ENCODE data around the gene TMEM39A.

TMEM39A gene

DNA sequence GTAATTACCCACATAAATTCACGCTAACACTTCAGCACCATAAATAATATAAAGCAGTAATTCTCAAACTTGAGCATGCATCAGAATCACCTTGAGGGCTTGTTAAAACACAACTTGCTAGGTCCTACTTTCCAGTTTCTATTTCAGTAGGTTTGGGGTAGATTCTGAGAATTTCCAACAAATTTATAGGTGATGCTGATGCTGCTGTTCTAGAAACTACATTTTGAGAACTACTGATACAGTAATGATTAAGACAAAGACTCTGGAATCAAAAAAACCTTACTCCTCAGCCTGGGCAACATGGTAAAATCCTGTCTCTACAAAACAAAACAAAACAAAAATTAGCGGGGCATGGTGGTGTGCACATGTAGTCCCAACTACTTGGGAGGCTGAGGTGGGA lies 18.8 kb downstream of the TMEM39A start:
- no peak for FAIRE-seq

DNA sequence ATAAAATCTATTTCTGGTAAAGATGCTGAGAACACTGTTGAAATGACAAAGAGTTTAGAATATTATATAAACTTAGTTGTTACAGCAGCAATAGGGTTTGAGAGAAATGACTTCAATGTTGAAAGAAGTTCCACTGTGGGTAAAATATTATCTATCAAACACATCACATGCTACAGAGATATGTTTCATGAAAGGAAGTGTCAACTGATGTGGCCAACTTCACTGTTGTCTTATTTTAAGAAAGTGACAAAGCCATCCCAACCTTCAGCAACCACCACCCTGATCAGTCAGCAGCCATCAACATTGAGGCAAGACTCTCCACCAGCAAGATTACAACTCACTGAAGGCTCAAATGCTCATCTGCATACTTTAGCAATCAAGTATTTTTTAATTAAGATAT lies 20.2 kb downstream of the TMEM39A start:
- no peak for FAIRE-seq

DNA sequence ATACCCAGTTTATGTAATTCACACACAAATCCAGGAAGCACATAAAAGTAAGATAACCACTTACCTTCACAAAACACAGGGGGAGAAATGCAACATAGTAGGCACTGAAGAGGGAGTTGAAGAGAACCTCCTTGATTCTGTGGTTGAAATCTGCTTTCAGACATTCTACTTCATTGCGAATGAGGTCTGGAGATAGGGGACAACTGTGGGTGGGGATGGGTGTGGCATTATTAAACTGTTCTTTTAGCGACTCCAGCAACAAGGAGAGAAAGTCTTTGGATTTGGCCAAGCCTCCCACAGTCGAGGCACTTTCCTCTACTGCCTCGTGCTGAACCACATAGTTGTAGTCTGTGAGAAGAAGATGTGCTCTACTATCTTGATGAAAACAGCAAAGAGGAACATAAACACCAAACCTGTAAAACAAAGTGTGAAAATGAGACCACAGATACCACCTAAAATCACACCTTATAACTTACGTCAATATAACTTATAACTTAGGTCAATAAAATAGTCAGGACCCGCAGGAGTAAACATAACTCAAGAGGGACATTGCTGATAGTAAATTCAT lies 25.6 kb downstream of the TMEM39A start:
- FAIRE-seq: no peak

DNA sequence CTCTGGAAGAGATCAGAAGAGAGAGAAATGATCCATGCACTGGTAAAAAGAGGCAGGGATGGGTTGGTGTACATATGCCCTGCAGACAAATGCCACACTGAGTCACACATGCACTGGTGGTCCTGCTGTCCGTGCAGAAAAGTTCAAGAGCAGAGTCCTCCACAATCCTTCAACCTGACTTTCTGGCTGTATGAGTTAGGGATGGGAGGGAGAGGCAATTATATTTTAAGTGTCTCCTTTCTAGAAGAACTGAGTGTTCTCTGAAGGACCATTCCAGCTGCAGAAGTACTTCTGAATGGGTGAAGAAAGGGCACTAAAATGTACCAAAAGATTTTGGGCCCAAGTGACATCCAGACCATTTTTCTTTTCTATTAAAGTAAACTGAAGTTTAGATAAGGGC lies 26.4 kb downstream of the TMEM39A start:
- no peak for FAIRE-seq

DNA sequence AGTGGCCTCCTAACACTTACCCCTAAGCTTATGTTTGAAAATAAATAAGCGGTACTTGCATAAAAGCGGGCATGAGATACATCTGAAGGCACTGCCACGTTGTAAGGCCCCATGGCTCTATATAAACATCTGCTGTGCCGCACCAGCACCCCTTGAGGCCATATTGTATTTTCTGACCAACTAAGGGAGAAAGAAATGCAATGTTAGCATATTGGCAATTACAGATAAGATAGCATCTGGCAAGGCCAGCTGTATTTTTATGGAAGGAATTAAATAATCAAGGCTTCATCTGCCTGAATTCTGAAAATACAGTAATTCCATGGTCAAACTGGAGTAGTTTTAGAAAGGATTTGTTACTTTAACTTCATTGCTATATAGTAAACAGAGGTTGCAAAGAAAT lies 28.7 kb downstream of the TMEM39A start:
- FAIRE-seq: no peak

DNA sequence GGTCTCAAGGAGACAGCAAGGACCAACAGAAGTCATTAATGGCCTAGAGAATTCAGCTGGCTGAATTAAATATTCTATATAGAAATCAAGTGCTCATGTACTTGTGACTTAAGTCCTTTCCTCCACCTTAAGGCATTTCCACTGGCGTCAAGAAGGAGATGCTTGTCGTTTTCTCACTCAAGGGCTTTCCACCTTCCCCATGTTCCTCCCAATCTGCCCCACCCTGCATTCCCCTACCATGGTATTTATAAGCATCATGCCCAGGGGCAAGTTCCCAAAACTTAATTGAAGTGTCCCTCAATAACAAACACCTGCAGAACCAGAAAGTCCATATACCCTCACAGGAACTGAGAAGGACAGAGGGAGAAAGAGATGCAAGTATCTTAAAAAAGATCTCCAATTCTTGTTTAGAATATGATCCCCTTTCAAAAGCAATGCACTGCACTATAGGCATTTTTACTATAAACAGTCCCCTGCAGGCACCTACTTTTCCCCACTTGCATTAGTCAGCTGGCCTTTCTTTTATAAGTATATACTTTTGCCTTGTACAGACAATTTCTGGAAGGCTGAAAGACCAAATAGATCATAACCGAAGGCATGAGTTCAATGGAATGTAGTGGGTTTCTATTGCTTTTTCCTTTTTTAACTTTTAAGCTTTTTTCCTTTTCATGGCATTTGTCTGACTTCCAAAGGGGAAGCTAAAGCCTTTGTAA lies 29.6 kb downstream of the TMEM39A start:
- FAIRE-seq: no peak

DNA sequence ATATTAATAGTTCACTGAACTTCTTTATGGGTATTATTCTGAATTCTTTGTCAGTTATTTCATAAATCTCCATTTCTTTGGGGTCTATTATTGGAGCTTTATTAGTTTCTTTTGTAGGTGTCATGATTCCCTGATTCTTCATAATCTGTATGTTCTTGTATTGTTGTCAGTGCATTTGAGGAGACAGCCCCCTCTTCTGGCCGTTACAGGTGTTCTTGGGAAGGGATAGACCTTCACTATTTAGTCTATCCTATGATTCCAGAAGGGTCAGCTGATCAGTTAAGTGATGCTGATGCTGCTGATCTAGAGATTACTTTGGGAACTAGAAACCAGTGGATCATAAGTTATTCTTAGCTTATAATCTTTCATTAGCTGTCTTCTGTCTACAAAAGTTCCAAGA lies 34.9 kb downstream of the TMEM39A start:
- FAIRE-seq: no peak

DNA sequence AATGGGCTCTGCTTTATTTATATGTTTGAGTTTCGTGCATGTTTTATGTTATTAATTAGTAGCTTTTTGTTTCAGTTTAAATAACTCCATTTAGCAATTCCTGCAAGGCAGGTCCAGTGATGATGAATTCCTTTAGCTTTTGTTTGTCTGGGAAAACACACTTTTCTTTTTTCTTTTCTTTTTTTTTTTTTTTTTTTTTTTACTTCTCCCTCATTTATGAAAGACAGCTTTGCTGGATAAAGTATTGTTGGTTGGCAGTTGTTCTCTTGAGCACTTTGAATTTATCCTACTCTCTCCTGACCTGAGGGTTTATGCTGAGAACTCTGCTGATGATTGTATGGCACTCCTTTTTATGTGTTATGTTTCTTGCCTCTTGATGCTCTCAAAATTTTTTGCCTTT lies 35.7 kb downstream of the TMEM39A start:
- no peak for FAIRE-seq

DNA sequence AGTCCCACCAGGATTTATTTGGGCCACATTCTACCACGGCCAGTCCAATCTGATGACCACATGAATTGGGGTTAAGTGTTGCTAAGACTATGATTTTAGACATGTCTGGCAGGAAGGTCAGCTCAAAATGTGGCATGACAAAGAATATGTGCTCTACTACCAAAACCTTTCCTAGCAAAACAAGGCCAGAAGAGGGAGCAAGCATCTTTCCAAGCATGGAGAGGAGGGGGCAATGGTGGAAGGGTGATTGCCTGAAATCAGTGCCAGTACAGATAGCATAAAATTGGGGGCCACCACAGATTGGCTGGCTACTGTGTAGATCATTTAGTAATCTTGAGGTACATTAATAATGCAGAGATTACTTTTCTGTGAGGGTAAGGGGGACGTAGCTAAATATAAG lies 43.2 kb downstream of the TMEM39A start:
- FAIRE-seq: no peak

DNA sequence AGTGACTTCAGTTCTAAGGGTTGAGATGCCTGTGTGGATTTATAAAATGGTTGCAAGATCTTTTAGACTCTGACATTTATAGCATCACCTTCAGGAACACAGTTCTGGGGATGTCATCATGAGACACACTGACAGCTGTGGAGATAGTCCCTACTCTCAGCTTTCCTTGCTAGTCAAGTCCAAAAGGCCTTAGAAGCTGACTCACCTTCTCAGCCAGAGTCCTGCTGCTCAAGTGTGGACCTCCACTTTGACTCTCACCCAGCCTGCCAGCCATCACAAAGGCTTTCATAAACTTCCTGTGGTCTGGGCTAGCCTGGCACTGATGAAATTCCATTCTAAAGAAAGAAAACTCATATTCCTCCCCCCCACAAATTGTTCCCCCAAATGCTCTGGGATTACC lies 44.8 kb downstream of the TMEM39A start:
- FAIRE-seq: no peak

DNA sequence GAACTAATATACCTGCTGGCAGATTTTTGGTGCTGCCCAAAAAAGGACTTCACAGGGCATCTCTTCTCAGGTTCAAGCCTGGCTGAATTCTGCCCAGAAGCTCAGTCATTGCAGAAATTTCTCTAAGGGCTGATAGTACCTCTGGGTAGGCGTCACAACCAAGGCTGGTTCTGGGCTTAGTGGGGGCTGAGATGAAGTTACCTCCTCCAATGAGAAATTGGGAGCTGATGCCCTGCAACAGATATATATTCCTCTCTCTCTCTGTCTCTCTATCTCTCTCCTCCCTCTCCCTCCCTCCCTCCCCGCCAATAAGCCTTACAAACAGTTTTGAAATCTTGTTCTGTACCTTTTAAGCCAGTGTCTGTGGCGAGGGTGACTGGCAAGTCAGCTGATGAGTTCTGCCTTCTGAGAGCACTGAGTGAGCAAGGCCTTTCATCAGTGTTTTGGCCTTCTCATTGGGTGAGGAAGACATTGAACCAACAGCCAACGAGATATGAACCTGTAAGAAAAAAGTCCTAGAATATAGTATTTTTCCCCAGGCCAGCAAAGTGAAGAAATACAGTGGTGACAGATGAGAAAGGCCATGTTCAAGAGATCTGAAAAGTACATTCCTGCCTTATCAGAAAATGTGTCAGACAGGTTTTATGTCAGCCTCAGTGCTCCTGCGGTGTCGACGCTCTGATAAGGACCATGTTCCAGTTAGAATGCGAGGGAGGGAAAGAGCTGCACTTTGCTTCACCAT lies 45.5 kb downstream of the TMEM39A start:
- FAIRE-seq: no peak

DNA sequence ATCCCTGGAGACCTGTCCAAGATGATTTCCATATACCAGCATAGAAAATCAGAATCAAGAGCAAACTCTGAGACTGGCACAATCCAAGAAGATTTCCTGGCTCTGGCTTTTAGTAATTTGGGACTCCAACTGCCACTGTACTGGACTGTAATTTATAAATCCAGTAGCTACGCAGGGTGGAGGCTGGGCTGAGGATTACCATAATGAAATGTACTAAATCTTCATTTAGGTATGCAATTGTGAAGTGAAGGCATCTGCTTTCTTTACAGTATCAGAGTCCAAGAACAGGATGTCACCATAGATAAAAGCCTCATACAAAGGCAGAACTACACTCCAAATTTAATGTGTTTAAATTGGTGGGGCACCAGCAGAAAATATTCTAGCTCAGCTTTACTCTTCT lies 46.5 kb downstream of the TMEM39A start:
- no peak for FAIRE-seq

DNA sequence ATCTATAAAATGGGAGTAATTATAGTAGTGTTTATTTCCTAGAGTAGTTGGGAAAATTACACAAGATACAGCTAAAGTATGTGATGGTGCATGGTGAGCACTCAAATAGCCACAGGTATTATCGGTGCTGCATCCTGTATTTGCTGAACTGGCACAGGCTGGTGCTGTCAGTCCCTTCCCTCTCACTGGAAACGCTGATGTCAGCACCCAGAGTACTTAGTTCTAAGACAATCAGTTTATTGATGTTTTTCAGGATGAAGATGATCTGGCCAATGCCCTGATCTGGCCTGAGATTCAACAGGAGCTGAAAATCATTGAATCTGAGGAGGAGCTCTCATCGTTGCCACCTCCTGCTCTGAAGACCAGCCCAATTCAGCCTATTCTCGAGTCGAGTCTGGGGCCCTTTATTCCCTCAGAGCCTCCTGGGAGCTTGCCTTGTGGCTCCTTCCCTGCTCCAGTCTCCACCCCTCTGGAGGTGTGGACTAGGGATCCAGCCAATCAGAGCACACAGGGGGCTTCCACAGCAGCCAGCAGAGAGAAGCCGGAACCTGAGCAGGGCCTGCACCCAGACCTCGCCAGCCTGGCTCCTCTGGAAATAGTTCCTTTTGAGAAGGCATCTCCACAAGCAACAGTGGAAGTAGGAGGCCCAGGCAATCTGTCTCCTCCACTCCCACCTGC lies 49.7 kb downstream of the TMEM39A start:
- no peak for FAIRE-seq

DNA sequence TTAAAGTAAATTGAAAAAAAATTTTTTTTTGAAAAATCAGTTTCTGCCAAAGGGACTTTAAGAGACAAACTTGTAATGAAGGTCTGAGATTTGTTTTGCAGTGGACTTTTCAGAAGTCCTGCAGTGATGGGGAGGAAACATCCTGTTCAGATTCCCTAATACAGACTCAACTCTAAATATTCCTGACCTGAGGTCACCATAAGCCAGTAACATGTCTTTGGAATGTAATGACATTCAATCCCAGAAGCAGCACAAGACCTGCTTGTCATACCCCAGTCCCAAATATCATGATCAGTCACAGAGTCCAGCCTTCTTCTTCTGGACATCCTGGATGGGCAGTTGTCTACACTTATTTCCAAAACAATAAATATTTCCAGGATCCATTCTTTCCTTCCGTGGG lies 53.6 kb downstream of the TMEM39A start:
- FAIRE-seq: no peak

DNA sequence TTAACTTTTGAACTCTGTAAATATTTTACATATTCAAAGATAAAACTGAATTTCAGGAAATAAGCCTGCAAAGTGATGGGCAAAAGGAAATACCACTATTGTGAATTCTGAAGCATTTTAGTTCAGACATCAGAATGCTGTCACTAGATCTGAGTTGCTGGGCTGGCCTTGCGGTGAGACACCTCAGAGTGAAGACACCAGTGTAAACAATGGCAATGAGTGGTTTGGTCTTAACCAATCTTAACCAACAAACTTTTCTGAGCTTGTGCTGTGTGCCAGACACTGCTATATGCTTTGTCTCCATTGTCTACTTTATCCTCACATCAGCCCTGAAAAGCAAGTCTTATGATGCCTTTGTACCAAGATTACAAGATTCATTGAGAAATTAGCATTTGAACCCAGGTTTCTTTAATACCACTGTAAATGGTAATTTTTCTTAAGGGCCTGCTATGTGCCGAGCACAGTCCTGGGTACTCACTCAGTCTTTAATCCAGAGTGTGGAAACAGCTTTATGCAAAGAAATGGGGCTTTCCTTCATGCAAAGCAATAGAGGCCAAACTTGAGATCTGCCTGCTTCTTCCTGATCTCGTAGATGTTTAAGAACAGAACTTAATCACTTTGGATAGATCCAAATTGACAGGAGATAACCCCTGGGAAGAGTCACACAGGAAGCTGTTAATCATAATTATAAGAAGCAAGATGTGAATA lies 55.0 kb downstream of the TMEM39A start:
- no peak for FAIRE-seq

DNA sequence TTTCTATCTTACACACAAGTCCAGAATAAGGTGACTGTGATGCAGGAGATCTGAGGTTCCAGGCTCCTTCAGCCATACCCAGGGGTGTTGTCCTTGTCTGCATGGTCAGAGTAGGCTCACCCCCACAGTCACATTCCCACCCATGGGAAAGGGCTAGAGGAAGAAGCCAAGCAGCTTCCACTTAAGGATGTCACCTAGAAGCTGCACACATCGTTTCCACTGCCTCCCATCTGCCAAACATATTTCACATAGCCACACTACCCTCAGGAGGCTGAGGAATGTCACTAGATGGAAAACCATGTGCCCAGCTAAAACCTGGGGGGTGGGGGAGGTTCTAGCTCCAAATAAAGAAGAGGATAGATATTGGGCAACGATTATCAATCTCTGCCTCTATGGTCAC lies 58.1 kb downstream of the TMEM39A start:
- FAIRE-seq: no peak

DNA sequence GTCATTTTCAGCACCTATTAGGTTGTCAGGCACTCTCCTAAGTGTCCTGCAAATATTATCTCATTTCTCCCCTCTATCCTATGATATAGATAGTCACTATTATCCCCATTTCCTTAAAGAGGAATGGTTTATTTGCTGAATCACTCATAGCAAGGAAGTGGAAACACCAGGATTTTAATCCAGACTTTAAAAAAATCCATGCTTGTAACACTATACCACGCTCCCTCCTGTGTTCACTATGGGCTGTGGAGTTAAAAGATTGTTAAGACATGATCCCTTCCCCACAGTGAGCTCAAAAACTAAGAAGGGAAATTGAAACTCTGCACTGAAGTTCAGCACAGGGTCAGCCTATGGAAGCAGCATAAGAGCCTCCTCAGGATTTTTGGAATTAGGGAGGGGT lies 60.2 kb downstream of the TMEM39A start:
- FAIRE-seq: no peak

DNA sequence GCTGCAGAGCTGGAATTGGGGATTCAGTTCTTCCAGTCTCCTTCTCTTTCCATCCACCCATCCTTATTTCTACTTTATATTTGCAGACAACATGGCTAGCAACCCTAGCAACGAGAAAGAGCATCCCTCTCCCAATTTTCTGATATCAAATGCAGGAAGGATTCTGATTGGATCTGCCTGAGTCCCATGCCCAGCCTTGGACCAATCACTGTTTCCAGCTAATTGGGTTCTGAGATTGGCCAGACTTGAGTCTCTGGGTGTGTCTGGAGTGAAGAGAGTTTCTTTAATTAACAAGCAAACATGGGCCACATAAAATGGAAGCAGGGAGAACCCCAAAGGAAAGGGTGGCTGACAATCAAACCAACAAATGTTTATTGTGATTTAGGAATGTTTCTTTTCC lies 60.6 kb downstream of the TMEM39A start:
- FAIRE-seq: no peak

DNA sequence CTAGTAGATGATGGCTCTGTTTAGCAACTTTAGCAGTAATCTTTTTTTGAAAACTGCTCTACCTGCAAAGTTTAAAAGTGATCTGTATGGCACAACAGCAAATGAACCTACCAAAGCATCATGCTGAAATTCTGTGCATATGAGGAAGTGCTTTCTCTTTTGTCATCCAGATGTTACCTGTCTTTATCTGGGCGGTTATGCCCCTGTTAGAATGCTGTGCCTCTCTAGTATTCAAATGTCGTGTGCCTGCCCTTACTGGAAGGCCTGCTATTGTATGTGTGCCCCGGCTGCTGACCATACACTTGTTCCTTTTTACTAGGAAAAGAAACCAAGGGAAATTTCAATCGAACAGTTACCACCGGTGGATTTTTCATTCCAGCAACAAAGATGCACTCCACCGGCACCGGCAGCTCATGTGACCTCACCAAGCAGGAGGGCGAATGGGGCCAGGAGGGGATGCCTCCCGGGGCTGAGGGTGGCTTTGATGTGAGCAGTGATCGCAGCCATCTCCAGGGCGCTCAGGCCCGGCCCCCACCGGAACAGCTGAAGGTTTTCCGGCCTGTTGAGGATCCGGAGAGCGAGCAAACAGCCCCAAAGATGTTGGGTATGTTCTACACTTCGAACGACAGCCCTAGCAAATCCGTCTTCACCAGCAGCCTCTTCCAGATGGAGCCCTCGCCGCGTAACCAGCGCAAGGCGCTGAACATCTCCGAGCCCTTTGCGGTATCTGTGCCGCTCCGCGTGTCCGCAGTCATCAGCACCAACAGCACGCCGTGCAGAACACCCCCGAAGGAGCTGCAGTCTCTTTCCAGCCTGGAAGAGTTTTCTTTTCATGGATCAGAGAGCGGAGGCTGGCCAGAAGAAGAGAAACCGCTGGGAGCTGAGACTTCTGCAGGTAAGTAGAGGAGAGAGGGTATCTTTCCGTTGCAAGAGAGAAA lies 61.6 kb downstream of the TMEM39A start:
- FAIRE-seq: no peak

DNA sequence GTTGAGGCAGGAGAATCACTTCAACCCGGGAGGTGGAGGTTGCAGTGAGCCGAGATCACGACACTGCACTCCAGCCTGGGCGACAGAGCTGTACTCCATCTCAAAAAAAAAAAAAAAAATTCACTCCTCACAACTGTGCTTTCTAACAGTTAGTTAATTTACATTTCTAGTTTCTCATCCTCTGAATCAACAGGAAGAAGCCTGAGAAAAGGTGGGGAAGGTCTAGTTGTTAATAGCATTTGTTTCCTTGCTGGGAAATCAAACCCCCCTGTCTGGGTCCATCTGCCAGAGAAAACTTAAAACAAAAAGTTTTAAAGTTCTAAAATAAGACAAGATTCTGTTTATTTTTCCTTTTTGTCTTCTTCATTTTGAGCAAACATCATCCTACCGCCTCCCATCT lies 62.3 kb downstream of the TMEM39A start:
- FAIRE-seq: no peak

DNA sequence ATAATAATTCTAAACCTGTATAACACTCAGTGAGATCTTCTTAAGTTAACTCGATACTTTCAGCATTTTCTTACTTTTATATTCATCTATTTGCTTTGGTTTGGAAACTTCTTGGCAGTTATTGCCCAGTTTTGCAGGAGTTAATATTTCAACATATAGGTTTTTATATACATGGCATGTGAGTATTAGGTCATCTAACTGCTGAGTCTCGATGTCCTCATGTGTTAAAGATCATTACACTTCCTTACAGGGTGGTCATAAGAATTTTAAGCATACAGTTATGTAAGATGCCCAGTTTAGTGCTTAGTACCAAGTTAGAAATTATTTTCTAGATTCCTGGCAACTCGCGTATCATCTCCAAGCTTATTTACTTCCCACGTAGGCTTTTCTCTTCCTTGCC lies 62.9 kb downstream of the TMEM39A start:
- no peak for FAIRE-seq

DNA sequence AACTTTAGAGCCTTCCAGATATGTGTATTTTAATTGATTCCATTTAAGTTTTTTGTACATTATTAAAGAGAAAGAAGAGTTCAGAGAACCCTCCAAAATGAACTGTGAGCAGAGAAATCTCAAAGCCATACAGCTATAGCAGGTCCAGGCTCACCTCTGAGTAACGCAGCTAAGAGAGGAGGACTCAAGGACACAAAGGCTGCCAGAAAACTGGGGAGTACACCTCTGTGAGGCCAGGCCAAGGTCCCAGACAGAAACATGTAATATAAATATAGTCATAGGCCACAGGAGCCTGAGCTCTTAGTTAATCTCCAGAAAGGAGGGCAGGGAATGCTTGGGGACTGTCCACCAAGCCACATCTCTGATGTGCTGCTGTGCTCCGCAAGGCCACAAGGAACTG lies 66.5 kb downstream of the TMEM39A start:
- FAIRE-seq: no peak
